GM21825 (cell line): ENCODE results near the gene LRRC4B.
"Not testable (repeated sequence)": the region's sequence is repeated elsewhere in the genome, so short reads cannot be mapped to it uniquely, and the experiment has no call there.

ENCODE experiments used
- ATAC-seq: cut with Tn5 transposase; IDR thresholded peaks from one replicate; pipeline ENCODE4 v1.9.1; 2021; ENCODE audit warnings: mild to moderate bottlenecking, moderate library complexity; ENCODE audit not compliant: unreplicated experiment

Gene LRRC4B

DNA sequence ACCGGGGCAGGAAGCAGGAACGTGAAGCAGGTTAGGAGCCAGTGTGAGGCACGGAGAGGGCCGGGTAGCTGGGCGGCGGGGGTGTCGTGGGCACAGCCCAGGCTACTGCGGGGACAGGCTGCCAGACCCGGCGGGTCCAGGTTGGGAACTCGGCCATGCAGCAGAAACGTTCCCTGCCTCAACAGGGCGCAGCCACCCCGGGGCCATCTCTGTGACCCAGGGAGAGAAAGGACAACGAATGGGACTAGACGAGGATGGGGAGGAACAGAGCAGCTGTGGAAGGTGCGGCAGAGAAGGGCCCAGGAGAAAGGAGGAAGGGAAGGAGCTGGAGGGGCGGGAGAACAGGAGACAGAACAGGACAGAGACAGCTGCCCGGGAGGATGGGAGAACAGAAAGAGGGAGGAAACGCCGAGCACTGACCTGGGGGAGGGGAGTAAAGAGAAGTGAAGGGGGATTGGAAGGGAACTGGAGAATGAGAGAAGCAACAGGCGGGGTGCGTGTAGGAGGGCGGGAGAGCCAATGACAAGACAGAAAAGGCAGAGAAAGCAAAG is 78.7 kb downstream of the LRRC4B start:
- no peak for ATAC-seq

DNA sequence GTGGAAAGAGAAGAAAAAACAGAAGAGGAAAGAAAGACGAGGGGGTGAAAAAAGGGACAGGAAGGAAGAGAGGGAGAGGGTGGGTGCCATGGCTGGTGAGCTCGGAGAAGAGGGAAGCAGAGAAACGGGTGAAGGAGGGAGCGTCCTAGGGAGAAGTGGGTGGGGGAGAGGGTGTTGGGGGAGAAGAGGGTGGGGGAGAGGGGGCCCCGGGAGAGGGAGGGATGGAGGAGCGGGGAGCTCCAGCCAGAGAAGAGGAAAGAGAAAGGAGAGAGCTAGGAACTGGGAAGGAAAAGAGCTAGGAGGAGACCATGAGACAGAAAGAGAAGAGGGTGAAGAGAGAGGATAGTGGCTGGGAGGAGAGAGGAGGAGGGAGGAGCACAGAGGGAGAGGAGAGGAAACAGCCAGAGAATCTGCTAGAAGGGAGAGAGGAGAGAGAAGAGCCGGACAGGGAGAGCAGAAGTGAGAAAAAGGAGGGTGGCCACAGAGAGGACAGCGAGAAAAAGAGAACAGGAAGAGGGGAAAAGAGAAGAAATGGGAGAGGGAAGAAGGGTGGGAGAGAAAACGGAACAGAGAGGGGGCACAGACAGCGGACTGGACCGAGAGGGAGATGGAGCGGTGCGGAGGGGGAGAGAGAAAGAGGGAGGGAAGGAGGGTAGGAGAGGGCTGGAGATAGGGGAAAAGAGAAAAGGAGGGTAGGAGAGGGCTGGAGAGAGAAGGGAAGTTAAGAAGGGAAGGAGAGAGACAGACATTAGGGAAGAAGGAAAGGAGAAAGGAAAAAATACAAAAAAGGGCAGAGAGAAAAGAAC is 79.6 kb downstream of the LRRC4B start:
- no peak for ATAC-seq

DNA sequence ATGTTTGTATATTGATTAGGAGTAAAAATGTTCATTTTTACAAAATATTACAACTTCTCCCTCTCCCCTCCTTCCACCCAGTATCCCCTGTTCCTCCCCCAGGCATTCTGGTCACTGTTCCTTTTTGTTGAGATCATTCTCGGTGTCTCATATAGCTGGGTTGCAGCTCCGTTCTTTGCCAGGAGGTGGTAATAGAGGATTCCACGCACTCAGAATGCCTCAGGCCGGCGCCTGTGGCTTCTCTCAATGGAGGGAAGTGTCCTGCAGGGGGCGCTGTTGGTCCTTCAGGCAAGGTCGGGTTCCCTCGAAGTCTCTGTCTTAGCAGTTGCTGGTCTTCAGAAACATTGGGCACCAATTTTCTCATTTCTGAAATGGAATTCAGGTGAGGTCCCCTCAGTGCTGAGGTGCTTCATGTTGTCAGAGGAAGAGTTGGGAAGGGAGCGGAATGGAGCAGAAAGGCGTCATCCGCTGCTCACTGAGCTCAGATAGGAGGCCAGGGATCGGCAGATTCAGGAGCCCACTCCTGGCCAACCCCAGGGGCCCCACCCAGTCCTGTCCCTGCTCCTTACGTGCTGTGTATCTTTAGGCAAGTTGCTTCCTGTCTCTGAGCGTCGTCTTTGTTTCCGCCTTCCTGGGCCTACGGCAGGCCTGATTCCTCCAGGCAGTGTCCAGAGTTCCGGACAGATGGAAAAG is 81.3 kb downstream of the LRRC4B start:
- no peak for ATAC-seq

DNA sequence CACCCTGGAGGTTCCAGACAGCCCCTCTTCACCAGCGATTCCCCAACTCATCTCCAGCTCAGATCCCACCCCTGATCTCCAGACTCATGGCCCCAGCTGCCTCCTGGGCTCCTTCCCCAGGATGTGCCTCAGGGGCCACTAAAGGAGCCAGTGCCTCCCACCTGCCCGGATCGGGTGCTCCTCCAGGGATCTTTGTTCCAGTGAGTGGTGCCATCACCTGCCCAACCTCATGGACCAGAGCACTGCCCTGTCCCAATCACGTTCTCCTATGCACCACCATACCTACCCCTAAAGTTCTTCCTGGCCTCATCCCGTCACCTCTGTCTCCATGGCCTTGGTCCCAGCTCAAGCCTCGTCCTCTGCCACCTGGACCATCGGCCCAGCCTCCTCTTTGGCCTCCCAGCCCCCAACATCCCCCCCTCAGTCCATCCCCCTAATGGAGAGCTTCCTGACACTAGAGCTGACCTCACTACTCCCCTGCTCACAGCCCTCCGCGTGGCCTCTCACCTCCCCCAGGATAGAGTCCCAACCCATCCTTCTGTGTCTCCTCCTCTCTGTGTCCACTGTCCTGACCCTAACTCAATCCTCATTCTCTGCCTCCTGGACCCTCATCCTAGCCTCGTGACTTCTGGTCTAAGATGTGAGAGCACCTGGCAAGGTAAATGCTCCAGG is 82.8 kb downstream of the LRRC4B start:
- no peak for ATAC-seq

DNA sequence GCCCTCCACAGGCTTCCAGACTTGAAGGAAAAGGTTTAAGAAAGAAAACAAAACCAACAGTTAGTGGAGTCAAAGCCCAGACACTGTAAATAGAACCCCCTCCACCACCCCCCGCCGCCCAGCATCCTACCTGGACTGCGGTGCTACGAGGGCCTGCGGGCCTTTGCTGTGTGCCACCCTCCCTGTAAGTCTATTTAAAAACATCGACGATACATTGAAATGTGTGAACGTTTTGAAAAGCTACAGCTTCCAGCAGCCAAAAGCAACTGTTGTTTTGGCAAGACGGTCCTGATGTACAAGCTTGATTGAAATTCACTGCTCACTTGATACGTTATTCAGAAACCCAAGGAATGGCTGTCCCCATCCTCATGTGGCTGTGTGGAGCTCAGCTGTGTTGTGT is 85.3 kb downstream of the LRRC4B start:
- ATAC-seq, result no peak

DNA sequence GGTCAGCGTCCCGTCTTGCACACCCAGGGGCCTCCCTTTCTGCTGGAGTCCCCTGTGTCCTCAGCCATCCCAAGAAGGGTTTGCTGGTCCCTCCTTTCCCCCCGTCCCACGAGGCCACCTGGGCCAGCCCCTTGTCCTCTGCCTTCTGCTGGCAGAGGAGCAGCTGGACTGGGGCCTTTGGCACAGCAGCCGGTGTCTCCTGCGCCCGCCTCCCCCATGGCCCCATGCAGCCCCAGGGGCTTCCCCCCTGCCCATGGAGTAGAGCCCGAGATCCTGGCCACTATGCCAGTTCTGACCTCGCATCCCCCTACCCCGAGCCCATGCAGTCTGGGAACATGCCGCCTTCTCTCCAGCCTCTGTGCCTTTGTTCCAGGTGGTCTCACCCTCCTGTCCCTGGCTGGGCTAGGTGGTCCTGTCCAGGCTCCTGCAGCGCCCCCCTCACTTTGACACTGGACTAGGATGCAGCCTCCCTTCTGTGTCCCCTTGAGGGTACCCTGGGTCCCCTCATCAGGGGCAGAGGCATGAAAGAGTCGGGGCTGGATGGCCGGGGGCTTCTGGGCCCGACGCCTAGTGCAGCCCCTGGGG is 85.9 kb downstream of the LRRC4B start:
- no peak for ATAC-seq

DNA sequence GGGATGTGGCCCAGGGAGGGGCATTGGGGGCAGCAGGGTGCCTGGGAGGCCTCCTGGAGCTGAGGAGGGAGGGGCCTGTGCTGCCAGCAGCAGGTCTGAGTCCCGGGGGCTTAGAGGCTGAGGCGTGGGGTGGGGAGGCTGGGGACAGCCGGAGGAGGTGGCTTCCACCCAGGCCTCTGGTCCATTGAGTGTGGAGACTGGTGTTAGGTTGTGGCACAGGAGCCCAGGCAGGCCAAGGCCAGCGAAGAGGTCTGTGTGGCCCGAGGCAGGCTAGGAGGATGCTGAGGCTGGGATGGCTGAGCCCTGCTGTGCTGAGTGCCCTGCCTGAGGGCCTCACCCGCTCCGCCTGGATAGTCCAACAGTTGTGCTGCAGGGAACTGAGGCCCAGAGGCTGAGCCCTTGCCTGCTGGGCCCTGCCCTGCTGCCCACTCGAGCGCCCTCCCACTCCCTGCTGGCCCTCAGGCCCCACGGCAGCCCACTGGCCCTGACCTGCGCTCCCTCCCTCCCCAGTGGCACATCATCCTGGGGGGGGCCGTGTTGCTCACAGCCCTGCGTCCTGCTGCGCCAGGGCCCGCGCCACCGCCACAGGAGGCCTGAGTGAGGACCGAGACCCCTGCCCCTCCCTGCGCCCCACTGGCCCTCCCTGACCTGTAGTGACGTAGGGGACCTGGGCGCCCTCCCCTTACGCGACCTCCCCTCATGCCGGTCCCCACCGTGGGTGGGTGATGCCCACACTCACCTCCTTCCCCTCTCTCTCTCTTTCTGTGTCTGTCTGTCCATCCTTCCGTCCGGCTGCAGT is 86.7 kb downstream of the LRRC4B start:
- ATAC-seq, result no peak

DNA sequence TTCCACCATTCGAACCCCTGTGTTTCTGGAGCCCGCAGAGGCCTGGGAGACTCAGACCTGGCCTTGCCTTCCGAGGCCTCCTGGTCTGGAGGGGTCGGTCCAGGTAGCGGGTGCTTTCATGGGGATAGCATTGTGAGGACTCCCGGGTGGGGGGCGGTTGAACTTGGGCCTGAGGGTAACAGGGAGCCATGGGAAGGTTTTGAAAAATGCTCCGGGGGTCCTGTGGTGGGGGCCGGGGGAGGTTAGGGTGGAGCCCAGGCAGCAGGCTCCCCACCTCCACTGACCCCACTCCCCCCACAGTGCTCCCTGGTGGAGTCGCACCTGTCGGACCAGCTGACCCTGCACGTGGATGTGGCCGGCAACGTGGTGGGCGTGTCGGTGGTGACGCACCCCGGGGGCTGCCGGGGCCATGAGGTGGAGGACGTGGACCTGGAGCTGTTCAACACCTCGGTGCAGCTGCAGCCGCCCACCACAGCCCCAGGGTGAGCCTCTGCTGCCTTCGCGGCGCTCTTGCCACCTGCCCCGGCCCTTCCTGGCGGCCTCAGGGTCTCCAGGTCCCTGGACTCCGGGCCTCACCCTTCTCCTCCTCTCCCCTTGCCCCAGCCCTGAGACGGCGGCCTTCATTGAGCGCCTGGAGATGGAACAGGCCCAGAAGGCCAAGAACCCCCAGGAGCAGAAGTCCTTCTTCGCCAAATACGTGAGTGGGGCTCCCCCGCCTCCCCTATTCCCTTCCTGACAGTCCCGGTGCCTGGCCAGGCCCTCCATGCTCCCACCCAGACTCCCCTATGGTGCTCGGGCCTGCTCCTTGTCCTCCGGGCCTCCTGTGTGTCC is 87.7 kb downstream of the LRRC4B start:
- ATAC-seq, result no peak

DNA sequence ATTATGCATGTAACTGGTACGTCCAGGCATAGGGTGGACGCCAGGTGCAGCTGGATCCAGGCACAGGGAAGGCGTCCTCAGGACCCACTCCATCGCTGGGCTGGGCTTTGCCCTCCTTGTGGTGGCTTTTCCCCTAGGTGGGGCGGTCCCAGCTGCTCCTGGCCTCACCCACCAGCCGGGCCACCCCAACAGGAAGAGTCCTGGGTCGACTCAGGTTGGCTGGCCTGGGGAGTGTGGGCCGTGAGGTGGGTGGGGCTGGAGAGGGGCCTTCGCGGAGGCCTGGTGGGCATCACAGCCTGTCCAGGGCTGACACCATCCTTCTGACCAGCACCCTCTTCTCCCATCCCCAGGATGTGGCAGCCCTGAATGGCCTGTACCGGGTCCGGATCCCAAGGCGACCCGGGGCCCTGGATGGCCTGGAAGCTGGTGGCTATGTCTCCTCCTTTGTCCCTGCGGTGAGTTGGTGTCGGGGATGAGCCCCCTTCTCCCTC is 88.4 kb downstream of the LRRC4B start:
- no peak for ATAC-seq

DNA sequence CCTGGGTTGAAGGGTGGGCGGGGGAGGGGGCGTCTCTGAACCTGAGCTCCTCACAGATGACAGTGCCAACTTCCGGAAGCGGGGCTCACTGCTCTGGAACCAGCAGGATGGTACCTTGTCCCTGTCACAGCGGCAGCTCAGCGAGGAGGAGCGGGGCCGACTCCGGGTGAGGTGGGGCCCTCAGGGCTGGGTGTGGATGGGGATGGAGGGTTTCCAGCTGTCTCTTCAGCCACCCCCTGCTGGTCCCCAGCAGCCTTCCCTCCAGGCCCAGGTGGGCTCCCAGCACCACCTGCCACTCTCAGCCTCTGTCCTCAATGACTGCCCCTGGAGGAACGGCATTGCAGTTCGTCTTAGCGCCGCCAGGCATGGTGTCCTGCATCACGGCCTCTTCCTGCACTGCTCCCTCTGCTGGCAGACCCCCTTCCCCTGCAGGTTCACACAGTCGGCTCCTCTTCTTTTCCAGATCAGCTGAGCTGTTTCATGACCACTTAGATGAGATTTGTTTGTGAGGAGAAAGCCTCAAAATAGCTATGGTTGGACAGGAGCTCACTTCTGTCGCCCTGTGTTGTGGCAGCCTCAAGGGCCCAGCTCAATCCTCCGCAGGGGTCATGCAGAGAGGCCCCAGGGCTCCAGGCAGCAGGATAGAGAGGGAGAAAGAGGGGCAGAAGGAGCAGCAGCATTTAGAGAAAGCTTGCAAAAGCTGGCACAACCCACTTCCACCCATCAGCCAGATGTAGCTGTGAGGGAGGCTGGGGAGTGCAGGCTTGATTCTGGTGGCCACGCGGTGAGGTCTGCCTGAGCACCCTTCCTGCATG is 89.1 kb downstream of the LRRC4B start:
- ATAC-seq, result no peak

DNA sequence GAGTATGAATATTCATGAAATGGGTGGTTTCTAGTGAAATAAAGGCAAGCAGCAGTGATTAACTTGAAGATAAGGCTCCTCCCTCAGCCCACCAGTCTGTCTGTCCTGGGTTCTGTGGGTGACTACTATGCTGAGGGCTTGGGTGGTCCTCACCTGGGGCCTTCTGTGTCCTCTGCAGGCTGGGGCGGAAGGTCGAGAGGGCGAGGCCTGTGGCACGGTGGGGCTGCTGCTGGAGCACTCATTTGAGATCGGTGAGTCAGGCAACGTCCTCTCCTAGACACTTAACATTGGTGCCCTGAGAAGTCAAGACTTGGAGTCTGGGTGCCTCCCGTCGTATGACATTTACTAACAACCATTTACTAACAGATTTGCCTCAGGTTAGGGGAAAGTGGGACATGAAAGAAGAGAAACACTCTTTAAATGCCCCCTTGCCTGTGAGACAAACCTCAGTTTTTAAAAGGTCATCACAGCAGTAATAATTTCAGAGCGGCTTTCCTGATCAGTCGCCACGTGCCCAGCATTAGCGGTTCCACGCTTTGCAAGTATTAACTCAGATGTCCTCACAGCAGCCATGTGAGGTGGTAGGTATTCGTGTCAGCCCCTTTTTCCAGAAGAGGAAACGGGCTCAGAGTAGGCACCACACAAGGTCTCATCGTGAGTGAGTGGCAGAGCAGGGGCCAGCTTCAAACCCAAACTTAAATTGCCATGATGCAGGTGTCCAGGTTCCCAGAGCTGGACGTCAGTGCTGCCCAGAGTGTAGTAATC is 90.3 kb downstream of the LRRC4B start:
- ATAC-seq, result no peak

DNA sequence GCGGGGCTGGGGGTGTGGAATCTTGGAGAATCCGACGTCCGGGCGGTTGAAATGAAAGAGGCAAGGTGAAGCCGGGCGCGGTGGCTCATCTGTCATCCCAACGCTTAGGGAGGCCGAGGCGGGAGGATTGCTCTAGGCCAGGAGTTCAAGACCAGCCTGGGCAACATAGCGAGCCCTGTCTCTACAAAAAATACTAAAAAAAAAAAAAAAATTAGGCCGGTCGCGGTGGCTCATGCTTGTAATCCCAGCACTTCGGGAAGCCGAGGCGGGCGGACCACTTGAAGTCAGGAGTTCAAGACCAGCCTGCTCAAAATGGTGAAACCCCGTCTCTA is 91.4 kb downstream of the LRRC4B start:
- ATAC-seq, result no peak

DNA sequence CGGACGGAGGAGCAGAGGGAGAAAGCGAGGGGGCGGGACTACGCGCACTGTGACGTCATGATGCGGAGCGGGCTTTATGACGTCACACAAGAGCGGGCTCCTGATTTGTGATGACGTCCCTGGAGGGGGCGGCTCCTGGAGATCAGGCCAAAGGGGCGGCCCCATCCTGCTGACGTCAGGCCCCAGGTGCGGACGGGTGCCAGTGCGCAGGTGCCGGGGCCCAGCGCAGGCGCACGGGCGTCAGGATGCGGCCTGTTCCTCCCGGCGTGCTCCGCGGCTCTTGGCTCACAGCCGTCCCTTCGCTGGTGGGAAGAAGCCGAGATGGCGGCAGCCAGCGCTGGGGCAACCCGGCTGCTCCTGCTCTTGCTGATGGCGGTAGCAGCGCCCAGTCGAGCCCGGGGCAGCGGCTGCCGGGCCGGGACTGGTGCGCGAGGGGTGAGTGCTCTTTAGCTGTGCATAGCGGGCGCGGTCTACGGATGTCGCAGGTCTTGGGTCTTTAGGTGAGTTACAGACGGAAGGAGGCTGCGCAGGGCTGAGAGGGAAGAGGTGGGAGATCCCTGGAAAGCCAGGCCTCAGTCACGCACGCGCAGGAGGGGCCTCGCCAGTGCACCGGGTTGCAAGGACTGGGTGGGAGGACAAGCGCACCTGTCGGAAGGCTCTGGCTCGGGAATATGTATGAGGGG is 91.9 kb downstream of the LRRC4B start, which contains the start of the genes EMC10 and GARIN5A:
TSS of gene EMC10 (plus strand) at position 284 of the 683 bp plus-strand sequence. CDS start at position 322, 38 bp downstream.
TSS of gene GARIN5A (minus strand) at position 625 of the 683 bp plus-strand sequence. CDS start at position 165, 460 bp downstream.
- peak; percentile 73 for ATAC-seq

DNA sequence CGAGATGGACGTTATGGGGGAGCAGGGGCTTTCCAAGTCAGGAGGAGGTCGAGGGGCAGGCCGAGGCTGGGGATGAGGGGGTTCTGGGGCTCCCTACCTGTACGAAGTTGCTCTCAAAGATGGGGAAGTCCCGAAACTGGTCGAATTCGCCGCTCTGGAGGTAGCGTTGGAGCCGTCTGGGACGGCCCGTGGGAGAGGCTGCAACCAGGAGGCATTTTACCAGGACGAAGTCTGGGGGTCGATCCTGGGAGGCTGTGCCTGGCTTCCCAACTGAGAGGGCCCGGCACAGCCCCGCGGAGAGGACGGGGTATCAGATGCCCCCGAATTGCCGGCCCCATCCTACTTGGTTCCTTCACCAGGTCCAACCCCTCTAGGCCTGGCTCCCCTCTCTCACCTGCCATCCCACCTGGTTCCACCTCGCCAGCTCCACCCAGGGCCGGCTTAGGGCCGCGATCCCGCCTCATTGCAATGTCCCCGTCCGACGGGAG is 92.5 kb downstream of the LRRC4B start:
- no peak for ATAC-seq

DNA sequence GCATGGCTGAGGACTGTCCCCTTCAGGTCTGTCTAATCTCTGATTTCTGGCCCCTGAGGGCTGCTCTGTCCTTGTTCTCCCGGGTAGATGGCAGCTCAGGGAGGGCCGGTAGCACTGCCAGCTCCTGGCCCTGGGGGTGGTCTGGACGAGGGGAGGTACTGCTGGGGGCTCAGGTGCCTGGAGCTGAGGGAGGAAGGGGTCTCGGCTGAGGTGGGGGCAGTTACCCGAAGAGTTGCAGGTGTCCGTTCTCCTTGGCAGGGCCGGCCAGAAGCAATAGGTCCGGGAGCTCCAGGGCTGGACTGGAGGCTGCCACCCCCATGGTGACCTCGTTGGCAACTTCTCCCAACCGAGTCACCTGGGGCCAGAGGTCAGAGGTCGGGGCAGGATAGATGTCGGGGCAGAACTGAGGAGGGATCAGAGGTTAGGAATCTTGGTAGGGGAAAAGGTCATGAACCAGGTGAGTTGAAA is 93.1 kb downstream of the LRRC4B start:
- no peak for ATAC-seq

DNA sequence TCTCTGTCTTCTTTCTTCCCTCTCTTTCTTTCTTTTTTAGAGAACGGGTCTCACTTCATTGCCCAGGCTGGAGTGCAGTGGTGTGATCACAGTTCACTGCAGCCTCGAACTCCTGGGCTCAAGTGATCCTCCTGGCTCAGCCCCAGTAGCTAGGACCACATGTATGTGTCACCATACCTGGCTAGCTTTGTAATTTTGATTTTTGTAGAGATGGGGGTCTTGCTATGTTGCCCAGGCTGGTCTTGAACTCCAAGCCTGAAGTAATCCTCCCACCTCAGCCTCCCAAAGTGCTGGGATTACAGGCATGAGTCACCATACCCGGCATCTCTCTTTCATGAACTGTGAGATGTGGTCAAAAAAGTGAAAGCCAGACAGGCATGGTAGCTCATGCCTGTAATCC is 94.9 kb downstream of the LRRC4B start:
- ATAC-seq, result not testable (repeated sequence)

DNA sequence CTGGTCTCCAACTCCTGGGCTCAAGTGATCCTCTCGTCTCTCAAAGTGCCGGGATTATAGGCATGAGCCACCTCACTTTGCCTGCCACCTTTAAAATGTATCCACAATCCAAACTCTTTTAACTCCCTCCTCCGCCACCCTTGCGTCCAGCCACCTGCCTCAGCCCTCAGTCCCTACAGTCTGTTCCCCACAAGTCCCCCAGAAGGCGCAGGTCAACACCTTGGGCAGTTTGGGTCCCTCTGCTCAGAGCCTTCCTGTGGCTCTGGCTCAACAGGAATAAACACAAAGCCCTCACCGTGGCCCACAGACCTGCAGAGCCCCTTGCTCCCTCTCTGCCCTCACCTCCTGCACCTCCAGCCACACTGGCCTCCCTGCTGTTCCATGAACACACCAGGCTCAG is 99.4 kb downstream of the LRRC4B start:
- no peak for ATAC-seq
